Ureter (tissue), 1 donor: ENCODE results near the gene ASF1B. TPM values are rescaled to one million over a fixed set of nuclear protein-coding genes. Genes with fewer than 3 reads are reported as not detected.
A peak's percentile ranks its signal among the peaks of the same experiment; 100 is the strongest.

ENCODE experiments used
- DNase-seq: peaks from one replicate; pipeline ENCODE4 v3.0.0-alpha.2; 2020; ENCODE audit warnings: low spot score
- total RNA-seq: library from RNA; stranded (reverse); gene quantifications from one replicate; pipeline ENCODE4 v1.2.4, GENCODE V29; 2023
- donor health status: DM: yes; HTN: yes; CAD: no.

ASF1B gene
- total RNA-seq, 1 donor from 2014 or later, result 1.5 TPM

DNA sequence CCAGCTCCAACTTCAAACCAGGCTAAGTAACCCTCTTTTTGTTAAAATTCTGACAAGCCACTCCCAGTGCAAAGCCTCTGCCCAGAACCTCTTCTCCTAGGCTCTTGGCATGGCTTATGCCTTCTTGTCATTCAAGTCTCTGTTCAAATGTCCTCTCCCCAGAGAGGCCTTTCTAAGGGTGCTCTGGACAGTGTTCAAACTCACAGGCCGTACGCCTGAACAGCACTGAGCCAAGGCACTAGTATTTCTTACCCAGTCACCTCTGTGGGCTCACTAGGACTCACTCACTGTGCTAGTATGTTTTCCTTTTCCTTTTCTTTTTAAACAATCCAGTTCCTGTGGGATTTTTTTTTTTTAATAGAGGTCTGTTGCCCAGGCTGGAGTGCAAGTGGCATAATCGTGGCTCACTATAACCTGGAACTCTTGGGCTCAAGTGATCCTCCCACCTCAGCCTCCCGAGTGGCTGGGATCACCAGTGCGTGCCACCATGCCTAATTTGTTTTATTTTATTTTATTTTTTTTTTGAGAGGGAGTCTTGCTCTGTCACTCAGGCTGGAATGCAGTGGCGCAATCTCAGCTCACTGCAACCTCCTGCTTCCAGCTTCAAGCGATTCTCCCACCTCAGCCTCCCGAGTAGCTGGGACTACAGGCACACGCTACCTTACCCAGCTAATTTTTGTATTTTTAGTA lies 2.3 kb upstream of the ASF1B start:
- DNase-seq, result no peak

GRCh38 chr19:14135985-14136508 lies 342 bp downstream of the ASF1B start:
- no peak for DNase-seq

DNA sequence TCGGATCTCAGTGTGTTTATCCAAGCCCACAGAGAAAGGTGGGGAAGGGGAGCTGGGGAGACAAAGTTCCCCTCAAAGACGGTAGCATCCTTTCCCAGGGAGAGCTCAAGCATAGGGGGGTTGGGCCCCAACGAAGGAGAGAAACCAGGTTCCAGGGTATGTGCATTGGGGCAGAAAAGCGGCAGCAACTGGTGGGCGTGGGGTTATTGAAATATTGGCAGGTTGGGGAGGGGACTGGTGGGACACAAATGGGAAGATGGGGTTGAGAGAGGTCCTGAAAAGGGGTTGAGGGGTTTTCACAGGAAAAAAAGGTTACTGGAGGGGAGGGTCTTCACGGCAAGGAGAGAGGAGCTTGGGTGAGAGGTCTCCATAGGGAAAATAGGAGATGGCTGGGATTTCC lies 1.0 kb downstream of the ASF1B start:
- no peak for DNase-seq

DNA sequence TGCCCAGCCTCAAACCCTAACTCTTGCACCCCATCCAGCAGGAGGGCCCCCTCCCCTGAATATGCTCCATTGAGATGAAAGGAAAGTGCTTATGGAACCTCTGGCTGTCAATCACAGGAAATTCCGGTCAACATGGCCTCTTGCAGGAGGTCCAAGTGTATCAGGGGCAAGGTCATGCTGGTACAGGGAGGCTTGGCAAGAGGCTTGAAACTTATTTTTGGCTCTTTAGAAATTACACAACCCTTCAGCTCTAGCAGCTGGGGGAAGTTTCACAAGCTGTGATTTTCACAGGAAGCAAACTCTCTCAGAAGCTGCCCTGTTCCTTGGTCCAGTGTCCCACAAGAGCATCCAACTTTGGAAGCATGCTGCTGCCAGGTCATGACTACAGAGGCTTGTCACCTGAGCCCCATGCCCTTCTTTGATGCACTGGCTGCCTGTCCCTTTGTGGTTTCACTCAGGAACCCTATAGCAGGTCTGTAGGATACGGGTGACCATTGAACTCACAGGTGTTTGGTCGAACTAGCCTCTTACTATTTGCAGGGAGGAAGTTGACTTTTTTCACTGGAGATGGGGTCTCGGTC lies 8.4 kb downstream of the ASF1B start:
- DNase-seq, result no peak

DNA sequence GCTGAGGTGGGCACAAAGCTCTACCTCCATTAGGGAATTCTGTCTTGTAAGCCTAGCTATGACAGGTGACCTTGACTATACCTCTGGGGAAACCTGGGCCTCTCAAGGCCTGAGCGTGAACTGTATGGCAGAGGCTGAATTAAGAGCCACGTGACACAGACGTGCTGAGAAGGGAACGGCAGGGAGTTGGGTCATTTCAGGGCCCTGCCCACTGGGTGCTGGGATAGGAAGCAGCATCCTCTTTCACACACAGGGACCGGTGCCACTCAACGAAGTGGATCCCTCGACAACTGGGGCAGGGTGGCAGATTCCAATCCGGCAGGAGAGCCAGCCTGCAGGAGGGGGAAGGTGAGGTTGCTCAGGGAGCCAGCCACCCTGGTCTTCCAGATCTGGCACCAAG lies 9.2 kb downstream of the ASF1B start:
- DNase-seq, result no peak

DNA sequence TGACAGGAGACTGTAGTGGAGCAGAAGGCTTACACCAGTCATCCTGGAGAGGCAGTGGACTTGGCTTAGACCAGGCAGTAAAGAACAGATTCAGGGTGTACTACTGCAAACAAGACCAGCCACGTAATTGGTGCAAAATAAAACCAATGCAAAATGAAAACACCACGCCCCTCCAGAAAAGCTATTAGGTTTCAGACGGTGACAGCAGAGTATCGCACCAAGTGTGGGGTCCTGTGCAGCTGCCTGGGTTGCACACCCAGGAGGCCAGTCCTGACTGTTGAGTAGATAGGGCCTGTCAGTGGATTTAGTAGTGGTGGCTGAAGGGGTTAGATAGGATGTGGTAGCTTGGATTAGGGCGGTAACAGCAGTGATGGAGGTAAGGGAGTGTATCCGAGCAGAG lies 13.5 kb downstream of the ASF1B start:
- DNase-seq, result no peak

DNA sequence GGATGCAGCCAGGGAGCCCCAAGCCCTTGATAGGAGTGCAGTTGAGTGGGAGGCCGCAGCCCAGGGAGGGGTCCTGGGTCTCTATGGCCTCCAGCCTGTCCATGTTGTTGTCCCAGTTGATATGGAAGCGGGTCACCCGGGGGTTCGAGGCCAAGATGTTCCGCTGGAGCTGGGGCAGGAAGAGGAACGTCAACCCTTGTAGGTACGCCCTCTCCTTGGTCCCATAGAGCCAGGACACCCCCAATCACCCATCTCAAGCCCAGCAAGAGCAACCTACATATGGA lies 15.9 kb downstream of the ASF1B start:
- DNase-seq, result no peak

- no peak for DNase-seq
Measured at GRCh38 chr19:14119644-14120496, 16.5 kb downstream of the ASF1B start.

- DNase-seq, result no peak
Measured at GRCh38 chr19:14119146-14119545, 17.2 kb downstream of the ASF1B start.

DNA sequence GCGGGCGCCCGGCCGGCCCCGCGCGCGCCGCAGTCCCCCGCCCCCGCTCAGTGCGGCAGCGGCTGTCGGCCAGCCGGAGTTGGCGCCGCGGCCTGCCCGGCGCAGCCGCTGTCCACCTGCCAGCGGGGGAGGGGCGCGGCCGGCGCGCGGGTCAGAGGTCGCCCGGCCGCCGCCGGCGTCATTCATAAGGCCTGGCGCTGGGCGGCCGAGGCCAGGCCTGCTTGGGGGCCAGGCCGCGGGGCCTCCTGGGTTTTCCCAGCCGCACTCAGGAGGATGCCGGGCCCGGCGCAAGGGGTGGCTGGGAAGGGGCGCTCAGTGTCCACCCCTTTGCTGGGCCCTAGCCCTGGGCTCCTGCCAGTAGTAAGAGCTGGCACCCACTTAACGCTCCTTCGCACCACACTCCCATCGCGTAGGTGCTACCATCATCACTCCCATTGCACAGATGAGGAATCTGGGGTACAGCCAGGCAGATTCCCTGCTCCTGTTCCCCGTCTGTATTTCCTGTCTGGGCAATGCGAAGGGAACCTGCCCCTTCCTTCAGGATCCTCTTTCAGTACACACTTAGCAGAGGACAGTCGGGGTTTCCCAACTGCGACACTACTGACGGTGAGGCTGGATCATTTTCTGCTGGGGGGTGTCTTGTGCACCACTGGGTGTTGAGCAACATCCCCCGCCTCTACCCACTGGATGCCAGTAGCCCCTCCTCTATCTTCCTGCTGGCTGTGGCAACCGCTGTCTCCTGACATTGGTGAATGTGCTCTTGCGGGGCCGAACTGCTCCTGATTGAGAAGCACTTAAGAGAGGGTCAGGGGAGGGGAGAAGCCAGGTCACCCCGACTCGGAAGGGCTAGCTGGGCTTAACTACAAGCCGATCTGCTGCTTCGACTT lies 18.0 kb downstream of the ASF1B start:
- peak; percentile 83 for DNase-seq

DNA sequence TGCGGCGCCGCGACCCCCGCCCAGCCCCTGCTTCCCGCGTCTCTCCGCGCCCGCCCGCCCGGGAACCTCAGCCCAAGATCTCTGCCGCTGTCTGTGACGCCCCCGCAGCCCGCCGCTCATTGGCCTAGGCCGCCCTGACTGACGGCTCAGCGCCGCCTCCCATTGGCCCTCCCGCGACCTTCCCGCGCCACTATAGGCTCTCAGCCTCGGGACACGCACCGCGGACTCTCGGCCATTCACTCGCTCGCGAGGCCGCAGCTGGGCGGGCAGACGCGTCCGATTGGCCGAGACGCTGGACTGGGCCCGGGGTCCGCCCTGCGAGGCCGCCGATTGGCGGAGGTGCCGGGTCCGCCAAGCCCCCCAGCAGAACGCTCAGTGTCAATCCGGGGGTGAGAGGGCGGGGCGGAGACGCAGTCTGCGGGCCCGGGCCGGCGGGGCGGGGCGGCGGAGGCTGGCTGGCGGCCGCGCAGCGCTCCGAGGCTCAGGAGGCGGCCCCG lies 18.7 kb downstream of the ASF1B start, which contains the start of gene PRKACA:
PRKACA (minus strand) TSS at position 95 of the 497 bp plus-strand sequence. CDS start 215 bp downstream, outside the sequence.
- DNase-seq, result peak; percentile 99

DNA sequence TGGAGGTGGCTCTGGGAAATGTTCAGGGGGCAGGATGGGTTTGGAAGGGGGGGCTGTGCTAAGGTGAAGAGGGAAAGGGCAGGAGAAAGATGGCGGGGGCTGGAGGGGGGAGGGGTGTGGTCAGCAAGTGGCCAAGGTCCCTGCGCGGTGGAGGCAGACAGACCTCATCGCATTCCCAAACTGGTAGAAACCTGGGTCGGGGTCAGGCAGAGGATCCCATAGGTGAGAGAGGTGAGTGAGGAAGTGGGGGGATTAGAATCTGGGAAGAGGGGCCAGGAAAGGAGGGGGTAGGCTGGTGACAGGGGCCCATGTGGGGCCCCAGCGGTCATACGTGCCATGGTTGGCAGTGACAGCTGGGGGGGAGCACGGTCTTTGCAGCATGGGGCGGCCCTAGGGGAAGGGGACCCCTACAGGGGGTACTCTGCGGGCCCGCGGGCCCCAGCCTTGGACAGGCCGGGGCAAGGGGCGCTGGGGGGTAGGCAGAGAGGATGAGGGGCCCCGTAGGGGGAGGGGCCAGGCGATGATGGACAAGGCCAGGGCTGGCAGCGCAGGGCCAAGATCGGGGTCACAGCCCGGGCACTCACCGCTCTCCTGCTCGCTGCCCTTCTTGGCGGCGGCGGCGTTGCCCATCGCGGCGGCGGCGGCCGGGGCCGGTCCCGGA lies 19.3 kb downstream of the ASF1B start:
- no peak for DNase-seq

DNA sequence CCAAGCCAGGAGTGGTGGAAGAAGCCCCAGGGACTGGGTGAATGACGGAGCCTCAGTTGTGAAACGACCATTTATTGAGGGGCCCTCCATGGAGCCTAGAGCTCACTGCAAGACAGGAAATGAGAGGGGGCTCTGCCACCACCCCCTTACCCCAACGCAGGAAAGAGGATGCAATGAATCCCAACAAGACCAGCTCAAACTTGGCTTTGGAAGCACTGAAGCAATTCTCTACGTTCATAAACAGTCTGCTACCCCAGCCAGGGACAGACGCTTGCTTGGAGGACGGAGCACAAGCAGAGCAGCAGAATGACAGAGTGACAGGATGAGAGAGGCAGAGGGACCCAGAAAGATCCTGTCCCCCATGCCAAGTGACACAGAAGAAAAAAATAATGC lies 19.9 kb downstream of the ASF1B start:
- DNase-seq, result no peak

- no peak for DNase-seq
Measured at GRCh38 chr19:14115756-14116155, 20.6 kb downstream of the ASF1B start.

DNA sequence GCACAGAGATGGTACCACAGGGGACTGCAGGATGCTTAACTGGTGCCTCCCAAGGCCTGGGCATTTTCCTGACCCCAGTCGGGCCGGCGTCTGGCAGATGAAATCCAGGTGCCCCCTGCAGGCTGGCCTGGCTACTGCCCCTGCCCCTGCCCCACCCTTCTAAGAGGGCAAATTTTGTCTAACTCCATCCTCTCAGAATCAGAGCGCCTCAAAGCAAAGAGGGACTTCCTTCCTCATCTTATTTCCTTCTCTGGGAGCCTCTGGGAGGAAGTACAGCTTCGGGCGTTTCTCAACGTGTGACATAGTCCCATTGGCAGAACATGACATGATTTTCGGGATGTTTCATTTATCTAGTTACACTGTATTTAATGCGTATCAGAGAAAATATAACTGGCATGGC lies 21.5 kb downstream of the ASF1B start:
- DNase-seq, result no peak

DNA sequence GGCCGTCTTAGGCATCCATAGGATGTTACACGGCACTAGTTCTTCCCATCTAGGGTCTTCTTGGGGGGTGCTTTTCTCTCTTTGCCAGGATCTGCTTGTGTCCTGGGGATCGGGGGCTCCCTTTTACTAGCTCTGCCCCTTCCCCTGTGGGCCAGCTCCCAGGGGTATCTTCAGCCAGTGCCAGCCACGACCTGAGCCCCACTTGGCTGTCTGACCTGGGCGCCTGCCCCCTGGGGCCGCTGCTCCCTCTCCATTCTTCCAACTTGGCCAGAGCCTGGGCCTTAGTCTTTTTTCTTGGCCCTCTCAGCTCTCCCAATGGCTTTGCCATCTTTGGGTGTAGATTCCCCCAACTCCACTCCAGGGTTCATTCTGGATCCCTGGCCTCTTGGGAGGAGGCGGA lies 21.9 kb downstream of the ASF1B start:
- no peak for DNase-seq

- no peak for DNase-seq
Measured at GRCh38 chr19:14113762-14114414, 22.5 kb downstream of the ASF1B start.

DNA sequence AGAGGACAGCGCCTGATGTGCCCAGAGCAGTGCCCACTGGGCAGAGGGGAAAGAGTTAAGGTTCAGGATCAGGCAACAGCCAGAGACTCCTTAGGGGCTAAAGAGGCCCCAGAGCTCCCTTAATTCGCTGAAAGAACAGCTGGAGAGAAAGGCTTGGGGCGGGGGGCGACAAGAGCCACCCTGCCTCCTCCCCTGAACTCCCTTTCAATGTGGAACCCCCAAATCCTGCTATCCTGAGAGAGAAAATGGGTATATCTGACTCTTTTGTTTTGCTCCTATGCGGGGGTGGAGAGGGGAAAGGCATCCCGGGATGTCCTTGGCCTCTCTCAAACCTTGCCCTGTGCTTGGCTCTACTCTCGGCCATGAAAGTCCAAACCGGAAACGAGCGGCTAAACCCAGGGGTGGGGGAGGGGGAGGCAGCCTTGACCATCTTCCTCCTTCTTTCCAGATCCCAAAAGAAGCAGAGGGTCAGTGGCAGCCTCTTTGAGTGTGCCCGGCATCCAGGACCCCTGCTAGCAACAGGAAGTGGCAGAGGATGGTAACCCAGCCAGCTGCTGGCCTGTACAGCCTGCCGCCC lies 23.5 kb downstream of the ASF1B start:
- DNase-seq, result no peak

DNA sequence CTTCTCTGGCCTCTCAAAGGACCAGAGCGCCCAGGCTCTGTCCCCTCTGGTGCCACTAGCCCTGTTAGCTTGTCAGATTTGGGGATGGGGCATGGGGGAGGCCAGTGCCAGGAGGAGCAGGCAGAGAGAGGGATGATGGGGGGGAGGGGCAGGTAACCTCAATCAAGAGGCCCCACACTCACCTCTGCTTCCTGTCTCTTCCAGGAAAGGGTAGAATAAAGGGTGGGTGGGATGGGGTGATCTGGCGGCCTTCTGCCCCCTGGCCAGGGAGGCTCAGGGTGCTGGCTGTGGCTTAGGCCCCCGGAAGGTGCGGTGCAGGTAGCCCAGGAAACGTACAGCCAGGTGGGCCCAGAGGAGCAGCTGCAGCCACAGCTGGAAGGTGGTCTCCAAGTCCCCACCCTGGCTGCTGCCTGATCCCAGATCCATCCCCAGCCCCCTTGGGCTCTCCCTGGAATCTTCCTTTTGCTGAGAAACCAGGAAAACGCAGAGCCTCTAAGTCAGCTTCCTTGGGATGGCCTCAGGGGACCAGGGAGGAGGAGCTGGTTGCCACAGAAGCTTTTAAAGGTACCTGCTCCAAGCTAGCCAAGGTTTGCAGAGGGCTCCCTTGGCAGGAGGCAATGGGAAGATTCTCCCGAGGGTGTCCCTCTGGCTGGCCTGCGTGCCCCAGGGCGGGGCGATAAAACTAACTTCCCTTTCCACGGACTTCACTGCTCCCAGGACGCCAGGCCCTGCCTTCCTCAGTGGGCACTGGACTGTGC lies 24.2 kb downstream of the ASF1B start:
- DNase-seq, result no peak
